MM.1S (cell line): Measurements from ENCODE around the gene MVB12B.

Experiments
- DNase-seq: peaks from one replicate; pipeline ENCODE4 v3.0.0-alpha.2; 2015
- H2AFZ ChIP-seq: fragments of 300-600 bp; sonication (generic); 2 replicates; pipeline ENCODE4 v1.6.0; 2016; ENCODE audit warnings: antibody characterized with exemption, low read length
- H3F3A ChIP-seq: fragments of 300-600 bp; sonication (generic); 2 replicates; pipeline ENCODE4 v1.6.1; 2016; ENCODE audit warnings: mild to moderate bottlenecking, antibody characterized with exemption, low read length, moderate library complexity, mixed read lengths; ENCODE audit not compliant: insufficient read depth
- H3K27ac ChIP-seq: fragments of 300-600 bp; sonication (generic); 2 replicates; pipeline ENCODE4 v1.5.1; 2016; ENCODE audit warnings: mild to moderate bottlenecking, low read length
- H3K27me3 ChIP-seq: fragments of 300-600 bp; sonication (generic); replicated peaks from 2 replicates; pipeline ENCODE4 v1.6.0; 2016; ENCODE audit warnings: low read length; ENCODE audit not compliant: insufficient read depth
- H3K36me3 ChIP-seq: fragments of 300-600 bp; sonication (generic); replicated peaks from 2 replicates; pipeline ENCODE4 v1.6.1; 2016; ENCODE audit warnings: mild to moderate bottlenecking, low read length, mixed read lengths; ENCODE audit not compliant: insufficient read depth
- H3K4me1 ChIP-seq: fragments of 300-600 bp; sonication (generic); 2 replicates; pipeline ENCODE4 v1.6.1; 2016; ENCODE audit warnings: low read length, mixed read lengths
- H3K4me2 ChIP-seq: fragments of 300-600 bp; sonication (generic); 2 replicates; pipeline ENCODE4 v1.6.0; 2016; ENCODE audit warnings: low read depth, low read length
- H3K4me3 ChIP-seq: fragments of 300-600 bp; sonication (generic); 2 replicates; pipeline ENCODE4 v1.5.1; 2016; ENCODE audit warnings: low read length, mixed read lengths
- H3K79me2 ChIP-seq: fragments of 300-600 bp; sonication (generic); 2 replicates; pipeline ENCODE4 v1.6.1; 2016; ENCODE audit warnings: mixed run types, low read length, mixed read lengths
- H3K9ac ChIP-seq: fragments of 300-600 bp; sonication (generic); 2 replicates; pipeline ENCODE4 v1.6.1; 2016; ENCODE audit warnings: low read length, mixed read lengths
- H3K9me2 ChIP-seq: fragments of 300-600 bp; sonication (generic); replicated peaks from 2 replicates; pipeline ENCODE4 v1.6.1; 2016; ENCODE audit warnings: mild to moderate bottlenecking, low read length, mixed read lengths; ENCODE audit not compliant: insufficient read depth
- H3K9me3 ChIP-seq: fragments of 300-600 bp; sonication (generic); replicated peaks from 2 replicates; pipeline ENCODE4 v1.6.1; 2016; ENCODE audit warnings: mild to moderate bottlenecking, low read length, mixed read lengths; ENCODE audit not compliant: insufficient read depth
- H4K20me1 ChIP-seq: fragments of 300-600 bp; sonication (generic); 2 replicates; pipeline ENCODE4 v1.6.1; 2016; ENCODE audit warnings: mild to moderate bottlenecking, low read length, moderate library complexity, mixed read lengths; ENCODE audit not compliant: insufficient read depth
- CTCF ChIP-seq: fragments of 300-600 bp; sonication (generic); IDR thresholded peaks from 2 replicates; pipeline ENCODE4 v1.5.1; 2016; ENCODE audit warnings: antibody characterized with exemption, low read length, mixed read lengths
- EZH2 ChIP-seq: fragments of 300-600 bp; sonication (generic); optimal IDR thresholded peaks from 2 replicates; pipeline ENCODE3; 2017; ENCODE audit warnings: low read depth, mild to moderate bottlenecking, antibody characterized with exemption, low read length, mixed read lengths
- EZH2phosphoT487 ChIP-seq: fragments of 300-600 bp; sonication (generic); IDR thresholded peaks from 2 replicates; pipeline ENCODE4 v1.6.1; 2018; ENCODE audit warnings: antibody characterized with exemption, low read length

Gene MVB12B

GRCh38 chr9:126472198-126472947 is 145.7 kb downstream of the MVB12B start:
- Histone ChIP-seq H3K27ac (no peak overlapping the region), H4K20me1 (no peaks in the 10 kb centered on the region), H3K9me3 (no peaks in the 10 kb centered on the region), H3K36me3 (no peaks in the 10 kb centered on the region), H3K79me2 (no peaks in the 10 kb centered on the region), H3K9ac (no peak overlapping the region), H2AFZ (no peak overlapping the region), H3K4me2 (no peak overlapping the region), H3K4me1 (peaks cover 22% of the 10 kb centered on the region), H3K4me3 (no peak overlapping the region), H3F3A (peaks cover 16% of the 10 kb centered on the region), H3K27me3 (peaks cover 68% of the 10 kb centered on the region), H3K9me2 (no peaks in the 10 kb centered on the region)
- no peak for DNase-seq
- no peak for TF ChIP-seq EZH2
- no peak for TF ChIP-seq EZH2phosphoT487
- TF ChIP-seq CTCF: no peak

GRCh38 chr9:126472948-126473298 is 146.3 kb downstream of the MVB12B start:
- TF ChIP-seq CTCF: no peak
- TF ChIP-seq EZH2: no peak
- TF ChIP-seq EZH2phosphoT487: no peak
- no peak overlapping the region for H2AFZ ChIP-seq

GRCh38 chr9:126474206-126474765 is 147.7 kb downstream of the MVB12B start:
- no peaks in the 10 kb centered on the region for H3K9me2 ChIP-seq
- peaks cover 54% of the 10 kb centered on the region for H3K27me3 ChIP-seq
- H3K4me1 ChIP-seq: peaks cover 22% of the 10 kb centered on the region
- peaks cover 16% of the 10 kb centered on the region for H3F3A ChIP-seq
- H3K9me3 ChIP-seq: no peaks in the 10 kb centered on the region
- no peaks in the 10 kb centered on the region for H3K79me2 ChIP-seq
- no peak overlapping the region for H3K27ac ChIP-seq
- no peak for DNase-seq
- H3K36me3 ChIP-seq: no peaks in the 10 kb centered on the region
- H2AFZ ChIP-seq: no peak overlapping the region
- H4K20me1 ChIP-seq: no peaks in the 10 kb centered on the region
- no peak overlapping the region for H3K4me2 ChIP-seq
- TF ChIP-seq EZH2phosphoT487 (no peak), EZH2 (no peak), CTCF (no peak)
- no peak overlapping the region for H3K9ac ChIP-seq
- H3K4me3 ChIP-seq: no peak overlapping the region

More at GRCh38 chr9:126472948-126473298, 146.3 kb downstream of the MVB12B start:
- peaks cover 22% of the 10 kb centered on the region for H3K4me1 ChIP-seq
- no peak overlapping the region for H3K9ac ChIP-seq
- H3K79me2 ChIP-seq: no peaks in the 10 kb centered on the region
- peaks cover 16% of the 10 kb centered on the region for H3F3A ChIP-seq
- no peaks in the 10 kb centered on the region for H3K9me2 ChIP-seq
- peaks cover 67% of the 10 kb centered on the region for H3K27me3 ChIP-seq
- no peak overlapping the region for H3K27ac ChIP-seq
- H3K4me3 ChIP-seq: no peak overlapping the region
- no peaks in the 10 kb centered on the region for H3K9me3 ChIP-seq
- no peaks in the 10 kb centered on the region for H3K36me3 ChIP-seq
- no peak for DNase-seq
- no peaks in the 10 kb centered on the region for H4K20me1 ChIP-seq
- H3K4me2 ChIP-seq: no peak overlapping the region
